ENCODE results near the gene MYO1B. TPM values are rescaled to one million over a fixed set of nuclear protein-coding genes. Genes with fewer than 3 reads are reported as not detected.

Gene MYO1B
- polyA plus RNA-seq, 1 donor (not counting 4 experiments of a cell fraction or from before 2014, with no cell fraction given), result 277 TPM

DNA sequence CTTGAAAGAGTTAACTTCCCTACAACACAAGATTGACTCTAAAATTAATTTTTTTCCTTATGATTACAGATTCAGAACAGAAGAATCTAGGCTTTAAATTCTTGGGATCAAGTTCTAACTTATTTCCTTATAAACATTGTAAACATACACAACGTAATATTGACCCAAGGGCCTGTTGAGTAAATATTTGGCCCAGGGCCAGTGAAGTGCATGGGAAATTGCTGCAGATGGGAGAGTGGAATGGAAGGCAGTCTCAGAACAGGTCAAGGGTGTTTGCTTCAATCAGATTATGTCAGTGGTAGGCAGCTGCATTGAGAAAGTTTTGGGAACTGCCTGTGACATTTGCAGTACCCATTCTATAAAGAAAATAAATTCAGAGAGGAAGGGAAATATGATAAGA is 137.6 kb downstream of the MYO1B start:
- Histone ChIP-seq H3K4me2 (ENCODE audit: control insufficient read depth, extremely low read depth, insufficient read depth, low read depth, low read length) (no peak overlapping the region), H4K20me1 (ENCODE audit: control insufficient read depth, extremely low read depth, insufficient read depth, low read length) (no peaks in the 10 kb centered on the region), H3K36me3 (ENCODE audit: control insufficient read depth in 2 of 2, extremely low read depth in 1 of 2, insufficient read depth in 2 of 2, low read length in 2 of 2) (peaks cover 22 to 36% of the 10 kb centered on the region in 2 experiments), H3K9me3 (ENCODE audit: control insufficient read depth, low read depth, low read length) (no peaks in the 10 kb centered on the region), H3K4me1 (ENCODE audit: control insufficient read depth, extremely low read depth, insufficient read depth, low read length) (peaks cover 31% of the 10 kb centered on the region), H3K27ac (ENCODE audit: control insufficient read depth, insufficient read depth, low read length) (no peak overlapping the region), H3K9ac (ENCODE audit: control insufficient read depth, extremely low read depth, insufficient read depth, low read length) (no peak overlapping the region), H3K4me3 (ENCODE audit: control insufficient read depth in 2 of 3, extremely low read depth in 1 of 3, insufficient read depth in 2 of 3, low read depth in 1 of 3, low read length in 3 of 3) (no peak overlapping the region), H3K27me3 (ENCODE audit: control insufficient read depth, extremely low read depth, insufficient read depth, low read length) (no peaks in the 10 kb centered on the region), H2AFZ (ENCODE audit: control insufficient read depth, low read length) (no peak overlapping the region), H3K9me1 (ENCODE audit: control insufficient read depth, extremely low read depth, insufficient read depth, low read length) (no peaks in the 10 kb centered on the region), H3K79me2 (ENCODE audit: control insufficient read depth, insufficient read depth, low read length) (peaks cover 12% of the 10 kb centered on the region)
- peak; percentile 65 for FAIRE-seq
- no peak for DNase-seq (ENCODE audit: low read depth, low spot score)
- TF ChIP-seq, protein P1, sequence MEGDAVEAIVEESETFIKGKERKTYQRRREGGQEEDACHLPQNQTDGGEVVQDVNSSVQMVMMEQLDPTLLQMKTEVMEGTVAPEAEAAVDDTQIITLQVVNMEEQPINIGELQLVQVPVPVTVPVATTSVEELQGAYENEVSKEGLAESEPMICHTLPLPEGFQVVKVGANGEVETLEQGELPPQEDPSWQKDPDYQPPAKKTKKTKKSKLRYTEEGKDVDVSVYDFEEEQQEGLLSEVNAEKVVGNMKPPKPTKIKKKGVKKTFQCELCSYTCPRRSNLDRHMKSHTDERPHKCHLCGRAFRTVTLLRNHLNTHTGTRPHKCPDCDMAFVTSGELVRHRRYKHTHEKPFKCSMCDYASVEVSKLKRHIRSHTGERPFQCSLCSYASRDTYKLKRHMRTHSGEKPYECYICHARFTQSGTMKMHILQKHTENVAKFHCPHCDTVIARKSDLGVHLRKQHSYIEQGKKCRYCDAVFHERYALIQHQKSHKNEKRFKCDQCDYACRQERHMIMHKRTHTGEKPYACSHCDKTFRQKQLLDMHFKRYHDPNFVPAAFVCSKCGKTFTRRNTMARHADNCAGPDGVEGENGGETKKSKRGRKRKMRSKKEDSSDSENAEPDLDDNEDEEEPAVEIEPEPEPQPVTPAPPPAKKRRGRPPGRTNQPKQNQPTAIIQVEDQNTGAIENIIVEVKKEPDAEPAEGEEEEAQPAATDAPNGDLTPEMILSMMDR (optimal IDR thresholded peaks at IDR 0.05 in 1 of 3, IDR thresholded peaks at IDR 0.05 in 1 of 3, conservative IDR thresholded peaks at IDR 0.05 in 1 of 3; ENCODE audit: extremely low read depth in 1 of 3, insufficient read depth in 2 of 3, low read length in 3 of 3), result no peak
- no peak for TF ChIP-seq EZH2 (IDR thresholded peaks at IDR 0.05; ENCODE audit: low read length)
- dilution Hi-C loops (cut with MboI; ENCODE audit: extremely low pct_ligation_motif_present, low sequenced_read_pairs), result no loop called here

DNA sequence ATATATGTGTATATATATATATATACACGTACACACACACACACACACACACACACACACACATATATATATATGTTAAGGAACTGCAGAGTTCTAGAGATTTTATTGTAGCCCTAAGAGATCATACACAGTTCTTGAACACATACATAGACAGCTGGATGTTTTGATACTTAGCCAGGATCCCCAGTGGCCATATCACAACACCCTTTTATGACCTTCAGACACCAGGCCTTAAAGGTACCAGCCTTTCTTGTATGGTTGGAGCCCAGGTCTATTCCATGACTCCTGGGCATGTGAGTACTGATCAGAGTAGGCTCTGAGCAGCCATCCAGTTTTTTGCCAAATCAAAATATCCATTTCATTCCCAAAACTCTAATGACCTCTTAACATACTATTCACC is 138.3 kb downstream of the MYO1B start:
- Histone ChIP-seq H3K4me2 (ENCODE audit: control insufficient read depth, extremely low read depth, insufficient read depth, low read depth, low read length) (no peak overlapping the region), H3K27me3 (ENCODE audit: control insufficient read depth, extremely low read depth, insufficient read depth, low read length) (no peaks in the 10 kb centered on the region), H3K27ac (ENCODE audit: control insufficient read depth, insufficient read depth, low read length) (no peak overlapping the region), H3K9me1 (ENCODE audit: control insufficient read depth, extremely low read depth, insufficient read depth, low read length) (no peaks in the 10 kb centered on the region), H3K4me1 (ENCODE audit: control insufficient read depth, extremely low read depth, insufficient read depth, low read length) (peaks cover 27% of the 10 kb centered on the region), H3K4me3 (ENCODE audit: control insufficient read depth in 2 of 3, extremely low read depth in 1 of 3, insufficient read depth in 2 of 3, low read depth in 1 of 3, low read length in 3 of 3) (no peak overlapping the region), H3K9ac (ENCODE audit: control insufficient read depth, extremely low read depth, insufficient read depth, low read length) (no peak overlapping the region), H4K20me1 (ENCODE audit: control insufficient read depth, extremely low read depth, insufficient read depth, low read length) (no peaks in the 10 kb centered on the region), H3K79me2 (ENCODE audit: control insufficient read depth, insufficient read depth, low read length) (peaks cover 8% of the 10 kb centered on the region), H3K36me3 (ENCODE audit: control insufficient read depth in 2 of 2, extremely low read depth in 1 of 2, insufficient read depth in 2 of 2, low read length in 2 of 2) (peaks cover 24 to 38% of the 10 kb centered on the region in 2 experiments), H2AFZ (ENCODE audit: control insufficient read depth, low read length) (no peak overlapping the region), H3K9me3 (ENCODE audit: control insufficient read depth, low read depth, low read length) (no peaks in the 10 kb centered on the region)
- TF ChIP-seq EZH2 (IDR thresholded peaks at IDR 0.05; ENCODE audit: low read length), result no peak
- TF ChIP-seq, protein P1 (optimal IDR thresholded peaks at IDR 0.05 in 1 of 3, IDR thresholded peaks at IDR 0.05 in 1 of 3, conservative IDR thresholded peaks at IDR 0.05 in 1 of 3; ENCODE audit: extremely low read depth in 1 of 3, insufficient read depth in 2 of 3, low read length in 3 of 3), result no peak
- DNase-seq (ENCODE audit: low read depth, low spot score), result no peak
- FAIRE-seq, result no peak
- dilution Hi-C loops (cut with MboI; ENCODE audit: extremely low pct_ligation_motif_present, low sequenced_read_pairs), result no loop called here
